Activated CD8-positive, alpha-beta memory T cell treated with anti-CD3 and anti-CD28 coated beads, Interleukin-2, amount 50 U/mL, for 24 hours (primary cell): Measurements from ENCODE around the gene THSD4.

Experiments used
- DNase-seq: peaks from one replicate; pipeline ENCODE4 v3.0.0-alpha.2; 2020; ENCODE audit errors: extremely low read depth

Gene THSD4

GRCh38 chr15:71494563-71495397 lies 379.5 kb downstream of the THSD4 start:
- DNase-seq: no peak

GRCh38 chr15:71495398-71495780 lies 380.1 kb downstream of the THSD4 start:
- DNase-seq: no peak

- DNase-seq: no peak
Measured at GRCh38 chr15:71496336-71496955, 381.2 kb downstream of the THSD4 start.

- no peak for DNase-seq
Measured at GRCh38 chr15:71501344-71502076, 386.2 kb downstream of the THSD4 start.

GRCh38 chr15:71502077-71502432 lies 386.8 kb downstream of the THSD4 start:
- no peak for DNase-seq

GRCh38 chr15:71505962-71506361 lies 390.7 kb downstream of the THSD4 start:
- DNase-seq: no peak

GRCh38 chr15:71506946-71507345 lies 391.7 kb downstream of the THSD4 start:
- no peak for DNase-seq

- DNase-seq: no peak
Measured at GRCh38 chr15:71508081-71508682, 392.9 kb downstream of the THSD4 start.

GRCh38 chr15:71509139-71509538 lies 393.9 kb downstream of the THSD4 start:
- no peak for DNase-seq

- no peak for DNase-seq
Measured at GRCh38 chr15:71510763-71511162, 395.5 kb downstream of the THSD4 start.

- no peak for DNase-seq
Measured at GRCh38 chr15:71511796-71512681, 396.8 kb downstream of the THSD4 start.

GRCh38 chr15:71512682-71513006 lies 397.4 kb downstream of the THSD4 start:
- DNase-seq: no peak

GRCh38 chr15:71515375-71516186 lies 400.3 kb downstream of the THSD4 start:
- DNase-seq: no peak

GRCh38 chr15:71517751-71518150 lies 402.5 kb downstream of the THSD4 start:
- no peak for DNase-seq

- no peak for DNase-seq
Measured at GRCh38 chr15:71518661-71519060, 403.4 kb downstream of the THSD4 start.

- no peak for DNase-seq
Measured at GRCh38 chr15:71526060-71526820, 411.0 kb downstream of the THSD4 start.

- no peak for DNase-seq
Measured at GRCh38 chr15:71529361-71529760, 414.1 kb downstream of the THSD4 start.

GRCh38 chr15:71530116-71530515 lies 414.8 kb downstream of the THSD4 start:
- no peak for DNase-seq

GRCh38 chr15:71532994-71533393 lies 417.7 kb downstream of the THSD4 start:
- no peak for DNase-seq

GRCh38 chr15:71538181-71538580 lies 422.9 kb downstream of the THSD4 start:
- no peak for DNase-seq
